ENCODE measurements around the gene BCL6. TPM values are rescaled to one million over a fixed set of nuclear protein-coding genes. Genes with fewer than 3 reads are reported as not detected.
"Not testable (repeated sequence)": the region's sequence is repeated elsewhere in the genome, so short reads cannot be mapped to it uniquely, and the experiment has no call there.

Gene BCL6
- total and polyA plus RNA-seq, 3 experiments from 2014 or later: 1.8 to 17.2 (median 17.1) TPM

DNA sequence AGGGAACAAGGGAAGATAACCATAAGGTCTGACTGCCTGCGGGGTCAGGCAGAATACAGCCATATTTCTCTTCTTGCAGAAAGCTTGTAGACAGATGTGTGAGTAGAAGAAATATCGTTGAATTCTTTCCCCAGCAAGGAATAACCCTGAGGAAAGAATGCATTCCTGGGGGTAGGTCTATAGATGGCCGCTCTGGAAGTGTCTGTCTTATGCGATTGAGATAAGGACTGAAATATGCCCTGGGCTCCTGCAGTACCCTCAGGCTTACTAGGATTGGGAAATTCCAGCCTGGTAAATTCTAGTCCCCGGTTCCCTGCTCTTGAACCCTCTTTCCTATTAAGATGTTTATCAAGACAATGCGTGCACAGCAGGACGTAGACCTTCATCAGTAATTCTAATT is 59.3 kb downstream of the BCL6 start:
- CTCF ChIA-PET: no interaction called here
- Histone ChIP-seq H3K4me3 (ENCODE audit: low read length) (no peak overlapping the region), H3K4me1 (ENCODE audit: insufficient read depth, low read length) (no peaks in the 10 kb centered on the region), H3K9me3 (ENCODE audit: low read length) (no peaks in the 10 kb centered on the region), H3K27me3 (ENCODE audit: insufficient read depth, low read length, poor library complexity, severe bottlenecking) (no peaks in the 10 kb centered on the region), H3K36me3 (ENCODE audit: insufficient read depth, low read length) (no peaks in the 10 kb centered on the region), H3K27ac (ENCODE audit: low read depth, low read length) (no peak overlapping the region)
- H3K27me3 Mint-ChIP-seq: peaks cover 4 to 28% of the 10 kb centered on the region in 2 donors
- H3K9me3 Mint-ChIP-seq: peaks cover 11 to 19% (median 14%) of the 10 kb centered on the region in 5 donors
- no peak for DNase-seq
- no peak overlapping the region for H3K27ac Mint-ChIP-seq
- no peak overlapping the region for H3K4me3 Mint-ChIP-seq
- H3K4me1 Mint-ChIP-seq: no peaks in the 10 kb centered on the region
- H3K36me3 Mint-ChIP-seq: no peaks in the 10 kb centered on the region
- POLR2A ChIA-PET: no interaction called here

DNA sequence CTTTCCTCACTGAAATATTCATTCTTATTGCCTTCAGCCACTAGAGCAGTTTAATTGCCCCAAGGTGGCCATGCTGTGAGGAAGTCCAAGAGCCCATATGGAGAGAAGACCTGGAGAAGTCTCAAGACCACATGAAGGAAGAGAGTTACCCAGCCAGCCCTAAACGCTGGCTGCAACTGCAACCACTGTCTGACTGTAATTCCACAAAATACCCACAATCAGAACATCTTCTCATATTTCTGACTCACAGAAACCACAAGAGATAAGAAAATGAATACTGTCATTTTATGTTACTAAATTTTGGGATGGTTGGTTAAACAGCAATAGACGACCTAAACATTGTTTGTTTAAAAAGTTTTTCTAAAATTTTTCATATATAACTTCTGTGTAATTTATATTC is 60.4 kb downstream of the BCL6 start:
- no peak overlapping the region for H3K4me3 ChIP-seq (ENCODE audit: low read length)
- Mint-ChIP-seq H3K36me3 (no peaks in the 10 kb centered on the region), H3K4me1 (no peaks in the 10 kb centered on the region), H3K4me3 (no peak overlapping the region), H3K27me3 (peaks cover 2 to 31% of the 10 kb centered on the region in 2 donors), H3K27ac (no peak overlapping the region), H3K9me3 (peaks cover 11 to 19% (median 14%) of the 10 kb centered on the region in 5 donors)
- H3K27me3 ChIP-seq (ENCODE audit: insufficient read depth, low read length, poor library complexity, severe bottlenecking): no peaks in the 10 kb centered on the region
- DNase-seq: no peak
- H3K27ac ChIP-seq (ENCODE audit: low read depth, low read length): no peak overlapping the region
- POLR2A ChIA-PET: no interaction called here
- CTCF ChIA-PET: interaction anchor here (14.3 kb wide), 1 partner anchor 363 kb away, joined by 228 read pairs; no protein-coding TSS in a partner anchor
- no peaks in the 10 kb centered on the region for H3K4me1 ChIP-seq (ENCODE audit: insufficient read depth, low read length)
- H3K9me3 ChIP-seq (ENCODE audit: low read length): no peaks in the 10 kb centered on the region
- H3K36me3 ChIP-seq (ENCODE audit: insufficient read depth, low read length): no peaks in the 10 kb centered on the region

DNA sequence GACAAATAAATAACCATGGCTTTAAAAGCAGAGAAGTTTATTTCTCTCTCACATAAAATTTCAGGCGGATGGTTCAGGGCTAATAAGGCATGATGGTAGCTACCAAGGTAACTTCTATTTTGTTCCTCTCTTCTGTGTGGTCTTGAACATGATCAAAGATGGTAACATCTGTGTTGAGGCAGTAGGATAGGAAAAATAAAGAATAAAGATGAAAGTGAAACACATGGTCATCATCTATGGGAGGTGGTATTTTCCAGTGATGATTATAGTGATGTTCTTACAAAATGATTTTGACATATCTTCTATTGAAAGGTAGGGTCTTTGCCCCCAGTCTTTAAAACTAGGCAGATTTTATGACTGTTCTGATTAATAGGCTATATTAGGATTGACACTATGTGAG is 60.8 kb downstream of the BCL6 start:
- H3K4me3 ChIP-seq (ENCODE audit: low read length): no peak overlapping the region
- no peak overlapping the region for H3K27ac ChIP-seq (ENCODE audit: low read depth, low read length)
- Mint-ChIP-seq H3K36me3 (no peaks in the 10 kb centered on the region), H3K4me1 (peaks cover 0 to 3% (median 2%) of the 10 kb centered on the region in 3 donors), H3K27ac (no peak overlapping the region), H3K4me3 (no peak overlapping the region), H3K9me3 (peaks cover 11 to 19% (median 14%) of the 10 kb centered on the region in 5 donors), H3K27me3 (peaks cover 4 to 34% of the 10 kb centered on the region in 2 donors)
- H3K4me1 ChIP-seq (ENCODE audit: insufficient read depth, low read length): no peaks in the 10 kb centered on the region
- no peaks in the 10 kb centered on the region for H3K9me3 ChIP-seq (ENCODE audit: low read length)
- CTCF ChIA-PET: interaction anchor here (1.0 to 14.3 kb wide), 3 partner anchors 15 to 363 kb away, joined by 3 to 228 read pairs (median 46); partner anchors contain the start of gene SST
- H3K27me3 ChIP-seq (ENCODE audit: insufficient read depth, low read length, poor library complexity, severe bottlenecking): no peaks in the 10 kb centered on the region
- H3K36me3 ChIP-seq (ENCODE audit: insufficient read depth, low read length): no peaks in the 10 kb centered on the region
- POLR2A ChIA-PET: no interaction called here
- DNase-seq: no peak

DNA sequence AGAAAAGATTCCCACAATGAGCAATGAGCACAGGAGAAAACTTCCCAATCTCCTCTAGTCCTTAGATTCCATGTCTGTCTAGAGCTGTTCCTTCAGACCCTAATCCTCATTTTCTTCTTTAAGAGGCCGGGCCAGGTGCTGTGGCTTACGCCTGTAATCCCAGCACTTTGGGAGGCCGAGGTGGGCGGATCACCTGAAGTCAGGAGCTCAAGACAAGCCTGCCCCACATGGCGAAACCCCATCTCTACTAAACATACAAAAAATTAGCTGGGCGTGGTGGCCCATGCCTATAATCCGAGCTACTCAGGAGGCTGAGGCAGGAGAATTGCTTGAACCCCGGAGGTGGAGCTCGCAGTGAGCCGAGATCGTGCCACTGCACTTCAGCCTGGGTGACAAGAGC is 63.5 kb downstream of the BCL6 start:
- H3K4me3 ChIP-seq (ENCODE audit: low read length); DNase-seq; H3K36me3 Mint-ChIP-seq; H3K4me1 ChIP-seq (ENCODE audit: insufficient read depth, low read length); H3K27me3 ChIP-seq (ENCODE audit: insufficient read depth, low read length, poor library complexity, severe bottlenecking); H3K4me3 Mint-ChIP-seq; H3K27ac Mint-ChIP-seq; H3K9me3 ChIP-seq (ENCODE audit: low read length); H3K4me1 Mint-ChIP-seq; H3K27ac ChIP-seq (ENCODE audit: low read depth, low read length); POLR2A ChIA-PET; H3K36me3 ChIP-seq (ENCODE audit: insufficient read depth, low read length): not testable (repeated sequence)
- CTCF ChIA-PET: interaction anchor here (1.2 to 14.3 kb wide), 3 partner anchors 12 to 360 kb away, joined by 3 to 228 read pairs (median 46); partner anchors contain the start of gene SST
- Mint-ChIP-seq H3K9me3 (peaks cover 11 to 19% (median 12%) of the 10 kb centered on the region in 5 donors), H3K27me3 (peaks cover 10 to 44% of the 10 kb centered on the region in 2 donors)

DNA sequence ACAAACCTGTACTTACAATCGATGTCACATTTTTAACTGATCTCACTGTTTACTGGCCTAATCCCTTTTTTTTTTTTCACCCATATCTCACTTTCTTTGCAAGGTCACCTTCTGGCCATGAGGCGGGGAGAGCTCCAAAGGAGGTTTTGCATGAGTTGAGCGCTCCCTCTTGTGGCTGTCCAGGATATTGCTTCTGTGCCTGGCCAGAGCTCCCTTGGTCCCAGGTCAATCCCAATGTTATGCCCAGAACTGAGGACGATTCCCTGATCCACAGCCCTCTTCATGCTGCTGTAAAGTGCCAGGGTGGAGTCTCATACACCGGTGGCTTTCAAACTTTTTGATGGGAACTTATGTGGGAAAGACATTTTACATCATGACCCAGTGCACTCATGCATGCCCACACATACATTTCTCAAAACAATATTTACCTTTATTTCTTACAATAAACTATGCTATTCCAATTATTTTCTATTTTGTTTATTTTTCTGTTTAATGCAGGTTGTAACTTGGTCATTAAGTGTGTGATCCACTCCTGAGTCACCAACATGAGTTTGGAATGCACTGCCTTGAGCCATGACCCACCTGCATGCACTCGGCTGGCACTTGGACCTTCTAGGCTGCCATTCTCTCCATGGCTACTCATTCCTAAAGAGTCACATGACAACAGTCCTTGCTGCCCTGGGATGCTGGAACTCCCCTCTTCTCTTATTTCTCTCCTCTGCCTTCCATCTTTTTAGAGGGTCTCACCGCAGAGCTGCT is 65.5 kb downstream of the BCL6 start:
- peaks cover 0 to 4% (median 2%) of the 10 kb centered on the region in 3 donors for H3K4me1 Mint-ChIP-seq
- peak; percentile 30 to 70 (median 50) for DNase-seq

DNA sequence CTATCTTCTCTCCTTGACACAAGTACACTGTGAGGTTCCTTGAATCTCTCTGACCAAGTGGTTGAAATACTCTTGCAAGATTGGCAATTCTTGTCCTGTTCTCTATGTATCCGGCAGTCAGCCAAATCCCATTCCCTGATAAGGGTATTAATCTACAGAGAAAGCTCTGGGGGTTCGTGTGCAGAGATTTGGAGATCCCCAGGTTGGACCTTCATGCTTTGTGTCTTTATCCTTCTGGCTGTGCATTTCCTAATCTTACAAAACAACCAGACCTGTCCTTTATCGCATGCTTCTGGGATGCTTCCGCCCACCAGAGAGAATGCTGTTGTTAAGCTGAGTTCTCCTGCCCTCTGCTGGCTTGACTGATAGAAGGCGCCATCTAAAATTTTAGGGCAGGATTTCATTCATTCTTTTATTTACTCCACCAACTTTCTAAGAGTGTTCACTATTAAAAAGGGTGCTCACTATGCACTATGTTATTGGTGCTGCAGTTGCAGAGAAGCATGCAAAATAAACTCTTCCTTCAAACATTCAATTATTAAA is 66.5 kb downstream of the BCL6 start:
- Histone ChIP-seq H3K9me3 (ENCODE audit: low read length) (no peaks in the 10 kb centered on the region), H3K36me3 (ENCODE audit: insufficient read depth, low read length) (no peaks in the 10 kb centered on the region), H3K27me3 (ENCODE audit: insufficient read depth, low read length, poor library complexity, severe bottlenecking) (no peaks in the 10 kb centered on the region), H3K27ac (ENCODE audit: low read depth, low read length) (no peak overlapping the region), H3K4me1 (ENCODE audit: insufficient read depth, low read length) (no peaks in the 10 kb centered on the region), H3K4me3 (ENCODE audit: low read length) (no peak overlapping the region)
- H3K4me1 Mint-ChIP-seq: peaks cover 0 to 4% (median 2%) of the 10 kb centered on the region in 3 donors
- H3K4me3 Mint-ChIP-seq: no peak overlapping the region
- no peaks in the 10 kb centered on the region for H3K36me3 Mint-ChIP-seq
- H3K27ac Mint-ChIP-seq: no peak overlapping the region
- ChIA-PET CTCF (interaction anchor here (0.9 to 14.3 kb wide), 9 partner anchors 9 to 460 kb away, joined by 3 to 228 read pairs (median 8); partner anchors contain the start of gene SST), POLR2A (no interaction called here)
- H3K27me3 Mint-ChIP-seq: peaks cover 17 to 67% of the 10 kb centered on the region in 2 donors
- no peaks in the 10 kb centered on the region for H3K9me3 Mint-ChIP-seq
- DNase-seq: no peak

More for the DNA sequence above, 65.5 kb downstream of the BCL6 start:
- POLR2A ChIA-PET: no interaction called here
- peaks cover 0 to 4% (median 0%) of the 10 kb centered on the region in 5 donors for H3K9me3 Mint-ChIP-seq
- H3K27me3 Mint-ChIP-seq: peaks cover 13 to 58% of the 10 kb centered on the region in 2 donors
- Histone ChIP-seq H3K36me3 (ENCODE audit: insufficient read depth, low read length) (no peaks in the 10 kb centered on the region), H3K4me3 (ENCODE audit: low read length) (no peak overlapping the region), H3K9me3 (ENCODE audit: low read length) (no peaks in the 10 kb centered on the region), H3K27me3 (ENCODE audit: insufficient read depth, low read length, poor library complexity, severe bottlenecking) (no peaks in the 10 kb centered on the region), H3K27ac (ENCODE audit: low read depth, low read length) (no peak overlapping the region), H3K4me1 (ENCODE audit: insufficient read depth, low read length) (no peaks in the 10 kb centered on the region)
- no peaks in the 10 kb centered on the region for H3K36me3 Mint-ChIP-seq
- CTCF ChIA-PET: interaction anchor here (0.7 to 14.3 kb wide), 17 partner anchors 9 to 462 kb away, joined by 3 to 228 read pairs (median 4); partner anchors contain the start of gene SST
- H3K4me3 Mint-ChIP-seq: no peak overlapping the region
- peak overlapping the region in 2 of 8 donors; percentile 23 to 46 for H3K27ac Mint-ChIP-seq

DNA sequence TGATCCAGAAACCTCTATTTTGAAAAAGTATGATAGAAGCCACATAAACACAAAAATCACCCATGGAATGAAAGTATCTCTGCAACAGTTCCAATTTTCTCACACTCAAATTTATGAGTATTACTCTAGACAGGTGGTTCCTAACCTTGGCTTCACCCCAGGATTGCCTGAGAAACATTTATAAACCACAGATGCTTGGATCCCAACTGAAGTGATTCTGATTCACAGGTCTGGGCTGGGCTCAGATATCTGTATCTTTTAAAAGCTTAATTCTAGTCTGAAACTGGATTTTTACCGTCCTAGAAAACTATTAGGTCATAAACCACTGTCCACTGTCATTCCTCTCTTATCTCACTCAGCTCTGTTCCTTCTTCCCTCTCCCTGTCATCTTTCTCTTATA is 67.7 kb downstream of the BCL6 start:
- Histone ChIP-seq H3K27ac (ENCODE audit: low read depth, low read length) (no peak overlapping the region), H3K9me3 (ENCODE audit: low read length) (no peaks in the 10 kb centered on the region), H3K27me3 (ENCODE audit: insufficient read depth, low read length, poor library complexity, severe bottlenecking) (no peaks in the 10 kb centered on the region), H3K4me1 (ENCODE audit: insufficient read depth, low read length) (no peaks in the 10 kb centered on the region), H3K4me3 (ENCODE audit: low read length) (no peak overlapping the region), H3K36me3 (ENCODE audit: insufficient read depth, low read length) (no peaks in the 10 kb centered on the region)
- Mint-ChIP-seq H3K36me3 (no peaks in the 10 kb centered on the region), H3K27ac (no peak overlapping the region), H3K9me3 (no peaks in the 10 kb centered on the region), H3K4me3 (no peak overlapping the region), H3K27me3 (peaks cover 22 to 73% of the 10 kb centered on the region in 2 donors), H3K4me1 (peaks cover 0 to 4% (median 2%) of the 10 kb centered on the region in 3 donors)
- CTCF ChIA-PET: interaction anchor here (0.7 to 14.3 kb wide), 2 partner anchors 356 to 447 kb away, joined by 3 to 228 read pairs; no protein-coding TSS in a partner anchor
- DNase-seq: no peak
- POLR2A ChIA-PET: no interaction called here

DNA sequence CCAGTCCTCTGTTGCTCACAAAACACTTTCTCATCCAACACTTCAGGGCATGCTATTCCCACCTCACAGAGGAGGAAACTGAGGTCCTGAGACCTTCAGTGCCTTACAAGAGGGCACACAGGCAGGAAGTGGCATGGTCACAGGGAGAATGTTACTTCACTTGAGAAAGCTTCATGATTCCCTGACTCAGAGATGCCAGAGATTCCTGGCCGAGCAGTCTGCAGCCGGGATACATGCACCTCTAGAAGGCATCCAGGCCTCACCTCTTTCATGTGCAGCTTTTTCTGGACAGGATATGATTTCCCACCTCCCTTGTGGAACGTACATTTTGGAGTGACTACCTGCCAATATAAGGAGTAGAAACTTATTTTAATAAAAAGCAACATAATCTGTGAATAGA is 72.3 kb downstream of the BCL6 start:
- Histone ChIP-seq H3K27ac (ENCODE audit: low read depth, low read length) (no peak overlapping the region), H3K9me3 (ENCODE audit: low read length) (no peaks in the 10 kb centered on the region), H3K27me3 (ENCODE audit: insufficient read depth, low read length, poor library complexity, severe bottlenecking) (no peaks in the 10 kb centered on the region), H3K4me3 (ENCODE audit: low read length) (no peak overlapping the region), H3K36me3 (ENCODE audit: insufficient read depth, low read length) (no peaks in the 10 kb centered on the region), H3K4me1 (ENCODE audit: insufficient read depth, low read length) (no peaks in the 10 kb centered on the region)
- Mint-ChIP-seq H3K4me1 (no peaks in the 10 kb centered on the region), H3K4me3 (no peak overlapping the region), H3K36me3 (no peaks in the 10 kb centered on the region), H3K9me3 (no peaks in the 10 kb centered on the region), H3K27me3 (peaks cover 36 to 80% of the 10 kb centered on the region in 2 donors), H3K27ac (peak overlapping the region in 1 of 8 donors; percentile 27)
- no peak for DNase-seq
- ChIA-PET POLR2A (no interaction called here), CTCF (interaction anchor here (6.9 to 14.3 kb wide), 2 partner anchors 8 to 351 kb away, joined by 46 to 228 read pairs; no protein-coding TSS in a partner anchor)

All from CD8-positive, alpha-beta memory T cell (primary cell).